ENCODE data around the gene SDK1.

Gene SDK1

GRCh38 chr7:4072161-4072925 is 771.3 kb downstream of the SDK1 start:
- TF ChIP-seq, protein P1, sequence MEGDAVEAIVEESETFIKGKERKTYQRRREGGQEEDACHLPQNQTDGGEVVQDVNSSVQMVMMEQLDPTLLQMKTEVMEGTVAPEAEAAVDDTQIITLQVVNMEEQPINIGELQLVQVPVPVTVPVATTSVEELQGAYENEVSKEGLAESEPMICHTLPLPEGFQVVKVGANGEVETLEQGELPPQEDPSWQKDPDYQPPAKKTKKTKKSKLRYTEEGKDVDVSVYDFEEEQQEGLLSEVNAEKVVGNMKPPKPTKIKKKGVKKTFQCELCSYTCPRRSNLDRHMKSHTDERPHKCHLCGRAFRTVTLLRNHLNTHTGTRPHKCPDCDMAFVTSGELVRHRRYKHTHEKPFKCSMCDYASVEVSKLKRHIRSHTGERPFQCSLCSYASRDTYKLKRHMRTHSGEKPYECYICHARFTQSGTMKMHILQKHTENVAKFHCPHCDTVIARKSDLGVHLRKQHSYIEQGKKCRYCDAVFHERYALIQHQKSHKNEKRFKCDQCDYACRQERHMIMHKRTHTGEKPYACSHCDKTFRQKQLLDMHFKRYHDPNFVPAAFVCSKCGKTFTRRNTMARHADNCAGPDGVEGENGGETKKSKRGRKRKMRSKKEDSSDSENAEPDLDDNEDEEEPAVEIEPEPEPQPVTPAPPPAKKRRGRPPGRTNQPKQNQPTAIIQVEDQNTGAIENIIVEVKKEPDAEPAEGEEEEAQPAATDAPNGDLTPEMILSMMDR (IDR thresholded peaks at IDR 0.05; ENCODE audit: control insufficient read depth, extremely low read depth, insufficient read depth), result no peak
- DNase-seq (ENCODE audit: low read depth), result no peak
- H3K4me3 ChIP-seq (ENCODE audit: low read depth, low read length), result no peak overlapping the region

GRCh38 chr7:4073052-4073451 is 772.0 kb downstream of the SDK1 start:
- no peak overlapping the region for H3K4me3 ChIP-seq (ENCODE audit: low read depth, low read length)
- TF ChIP-seq, protein P1 (IDR thresholded peaks at IDR 0.05; ENCODE audit: control insufficient read depth, extremely low read depth, insufficient read depth), result no peak
- DNase-seq (ENCODE audit: low read depth), result no peak

DNA sequence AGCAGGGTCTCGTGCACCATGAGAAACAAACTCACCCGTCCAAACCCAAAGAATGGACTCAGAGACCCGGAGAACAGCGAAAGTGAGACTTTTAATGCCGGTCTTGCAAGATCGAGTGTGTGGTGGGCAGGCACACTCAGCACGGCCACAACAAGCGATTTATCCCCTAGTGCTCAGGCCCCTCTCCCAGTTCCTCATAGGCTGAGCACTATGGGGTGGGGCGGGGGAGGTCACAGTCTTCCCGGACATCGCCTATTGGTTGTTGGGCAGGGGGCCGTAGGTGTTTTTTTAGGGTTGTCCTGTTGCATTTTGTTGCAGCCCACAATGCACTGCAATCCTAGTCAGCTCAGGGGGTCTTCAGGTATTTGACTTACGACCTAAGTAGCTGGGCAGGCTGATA is 772.7 kb downstream of the SDK1 start:
- TF ChIP-seq, protein P1 (IDR thresholded peaks at IDR 0.05; ENCODE audit: control insufficient read depth, extremely low read depth, insufficient read depth), result no peak
- DNase-seq (ENCODE audit: low read depth), result no peak
- no peak overlapping the region for H3K4me3 ChIP-seq (ENCODE audit: low read depth, low read length)

GRCh38 chr7:4074407-4074806 is 773.4 kb downstream of the SDK1 start:
- TF ChIP-seq, protein P1 (IDR thresholded peaks at IDR 0.05; ENCODE audit: control insufficient read depth, extremely low read depth, insufficient read depth), result no peak
- DNase-seq (ENCODE audit: low read depth), result no peak
- H3K4me3 ChIP-seq (ENCODE audit: low read depth, low read length), result no peak overlapping the region

DNA sequence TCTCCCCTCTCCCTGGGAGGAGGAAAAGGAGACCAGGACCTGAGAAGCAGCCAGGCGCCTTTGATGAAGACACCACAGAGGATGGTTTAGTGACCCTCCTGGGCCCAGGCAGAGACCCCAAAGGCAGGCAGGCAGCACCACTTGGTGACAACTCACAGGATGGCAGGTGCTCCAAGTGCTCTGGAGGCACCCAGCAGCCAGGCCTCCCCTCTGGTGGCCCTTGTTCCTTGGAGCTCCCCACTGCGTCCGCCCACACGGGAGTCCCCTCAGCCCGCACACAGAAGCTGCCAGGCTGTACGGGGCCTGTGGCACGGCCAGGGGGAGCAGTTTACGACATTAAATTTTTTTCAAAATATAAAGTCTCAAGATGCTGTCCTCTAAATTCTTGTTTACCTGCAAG is 773.9 kb downstream of the SDK1 start:
- no peak overlapping the region for H3K4me3 ChIP-seq (ENCODE audit: low read depth, low read length)
- TF ChIP-seq, protein P1 (IDR thresholded peaks at IDR 0.05; ENCODE audit: control insufficient read depth, extremely low read depth, insufficient read depth), result no peak
- DNase-seq (ENCODE audit: low read depth), result no peak

DNA sequence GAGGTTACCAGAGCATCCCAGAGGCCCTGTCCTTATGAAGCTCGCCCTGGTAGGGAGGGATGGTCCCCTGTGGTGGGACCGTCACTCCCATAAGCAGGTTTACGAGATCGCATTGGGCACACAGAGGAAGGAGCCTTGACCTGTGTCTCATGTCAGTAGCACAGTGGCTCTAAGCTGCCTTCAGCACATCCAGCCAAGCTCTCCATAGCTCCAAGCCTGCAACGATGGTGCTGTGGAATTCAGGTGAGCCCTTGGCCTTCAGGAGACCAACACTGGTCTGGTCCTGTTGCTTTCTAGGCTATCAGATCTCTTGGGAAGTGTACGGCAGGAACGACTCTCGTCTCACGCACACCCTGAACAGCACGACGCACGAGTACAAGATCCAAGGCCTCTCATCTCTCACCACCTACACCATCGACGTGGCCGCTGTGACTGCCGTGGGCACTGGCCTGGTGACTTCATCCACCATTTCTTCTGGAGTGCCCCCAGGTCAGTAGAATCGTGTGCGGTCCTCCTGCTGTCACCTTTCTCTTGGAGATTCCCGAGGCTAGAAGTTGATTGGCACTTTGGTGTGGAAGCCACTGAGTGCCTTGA is 775.7 kb downstream of the SDK1 start:
- H3K4me3 ChIP-seq (ENCODE audit: low read depth, low read length), result no peak overlapping the region
- no peak for DNase-seq (ENCODE audit: low read depth)
- TF ChIP-seq, protein P1 (IDR thresholded peaks at IDR 0.05; ENCODE audit: control insufficient read depth, extremely low read depth, insufficient read depth), result no peak
